NCI-H748 (cell line): Measurements from ENCODE around the gene FBXO33.
A peak's percentile ranks its signal among the peaks of the same experiment; 100 is the strongest.
"Not testable (repeated sequence)": the region's sequence is repeated elsewhere in the genome, so short reads cannot be mapped to it uniquely, and the experiment has no call there.

Source experiments
- DNase-seq: peaks from one replicate; lab custom pipeline; 2025; ENCODE audit not compliant: unreplicated experiment; lab: John Stamatoyannopoulos, UW

FBXO33 gene

GRCh38 chr14:39374851-39375250 lies 57.4 kb downstream of the FBXO33 start:
- no peak for DNase-seq

DNA sequence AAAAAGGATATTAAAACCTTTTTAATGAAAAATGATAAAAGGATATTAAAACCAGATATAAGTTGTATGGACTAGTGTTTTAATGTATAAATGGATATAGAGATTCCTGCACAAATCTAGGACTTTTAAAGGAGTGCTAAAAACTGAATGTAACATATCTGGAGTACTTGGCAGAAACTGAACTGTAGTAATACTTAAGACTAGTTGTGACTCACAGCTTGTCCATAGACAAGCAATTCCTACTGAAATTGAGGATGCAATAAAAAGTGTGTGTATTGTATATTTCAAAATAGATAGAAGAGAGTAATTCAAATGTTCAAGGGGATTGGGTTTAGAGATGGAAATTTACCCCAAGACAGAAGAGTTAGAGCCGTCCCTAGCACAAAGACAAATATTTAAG lies 59.6 kb downstream of the FBXO33 start:
- no peak for DNase-seq

DNA sequence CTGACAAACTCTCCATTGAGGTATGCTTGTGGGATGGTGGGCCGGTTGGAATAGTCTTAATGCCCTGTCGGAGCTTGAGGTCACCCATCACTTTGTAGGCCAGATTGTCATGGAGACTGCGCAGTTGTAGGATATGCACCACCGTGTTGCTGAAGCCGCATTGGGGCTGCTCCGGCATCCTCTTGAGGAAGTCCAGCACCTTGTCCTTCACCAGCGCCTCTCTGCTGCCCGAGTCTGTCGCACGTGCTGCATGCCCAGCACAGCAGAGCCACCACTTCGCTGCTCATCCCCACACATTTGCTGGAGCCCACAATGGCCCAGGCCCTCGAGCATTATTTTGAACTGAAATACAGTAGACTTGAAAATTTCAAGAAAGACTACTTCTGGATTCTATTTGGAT lies 61.8 kb downstream of the FBXO33 start:
- no peak for DNase-seq

DNA sequence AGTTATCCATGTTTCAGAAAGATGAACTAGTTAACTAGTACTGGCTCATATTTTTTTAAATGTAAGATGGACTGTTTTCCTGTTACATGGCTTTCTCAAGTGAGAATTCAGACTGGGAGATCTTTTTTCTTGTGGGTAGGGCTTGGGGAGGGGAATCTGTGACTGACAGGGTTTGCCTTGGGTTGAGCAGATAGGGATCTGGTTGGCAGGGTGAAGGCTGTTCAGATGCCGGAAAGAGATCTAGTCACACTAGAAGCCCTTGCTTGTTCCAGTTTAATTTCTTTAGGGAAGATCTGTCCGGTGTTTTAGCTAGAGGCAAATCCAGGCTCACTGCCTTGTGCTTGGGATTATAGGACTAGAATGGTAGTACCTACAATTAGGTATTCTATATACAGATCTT lies 63.2 kb downstream of the FBXO33 start:
- no peak for DNase-seq

GRCh38 chr14:39368261-39368959 lies 63.8 kb downstream of the FBXO33 start:
- DNase-seq: peak; percentile 90

DNA sequence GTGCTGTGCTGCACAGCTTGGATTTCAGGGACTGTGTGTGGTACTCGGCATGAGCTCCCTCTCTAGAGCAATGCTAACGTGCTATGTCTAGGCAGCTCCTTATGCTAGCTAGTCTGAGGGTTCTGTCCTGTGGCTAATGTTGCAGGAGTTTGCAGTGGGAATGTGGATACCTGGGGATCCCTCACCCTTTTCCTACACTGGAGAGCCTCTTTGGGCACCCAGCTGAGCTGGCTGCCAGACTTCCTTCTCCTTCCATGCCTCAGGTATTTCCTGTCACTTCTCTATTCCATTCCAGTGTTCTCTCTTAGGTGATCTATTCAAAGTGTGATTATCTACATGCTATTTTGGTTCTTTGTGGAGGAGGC lies 64.9 kb downstream of the FBXO33 start:
- no peak for DNase-seq

DNA sequence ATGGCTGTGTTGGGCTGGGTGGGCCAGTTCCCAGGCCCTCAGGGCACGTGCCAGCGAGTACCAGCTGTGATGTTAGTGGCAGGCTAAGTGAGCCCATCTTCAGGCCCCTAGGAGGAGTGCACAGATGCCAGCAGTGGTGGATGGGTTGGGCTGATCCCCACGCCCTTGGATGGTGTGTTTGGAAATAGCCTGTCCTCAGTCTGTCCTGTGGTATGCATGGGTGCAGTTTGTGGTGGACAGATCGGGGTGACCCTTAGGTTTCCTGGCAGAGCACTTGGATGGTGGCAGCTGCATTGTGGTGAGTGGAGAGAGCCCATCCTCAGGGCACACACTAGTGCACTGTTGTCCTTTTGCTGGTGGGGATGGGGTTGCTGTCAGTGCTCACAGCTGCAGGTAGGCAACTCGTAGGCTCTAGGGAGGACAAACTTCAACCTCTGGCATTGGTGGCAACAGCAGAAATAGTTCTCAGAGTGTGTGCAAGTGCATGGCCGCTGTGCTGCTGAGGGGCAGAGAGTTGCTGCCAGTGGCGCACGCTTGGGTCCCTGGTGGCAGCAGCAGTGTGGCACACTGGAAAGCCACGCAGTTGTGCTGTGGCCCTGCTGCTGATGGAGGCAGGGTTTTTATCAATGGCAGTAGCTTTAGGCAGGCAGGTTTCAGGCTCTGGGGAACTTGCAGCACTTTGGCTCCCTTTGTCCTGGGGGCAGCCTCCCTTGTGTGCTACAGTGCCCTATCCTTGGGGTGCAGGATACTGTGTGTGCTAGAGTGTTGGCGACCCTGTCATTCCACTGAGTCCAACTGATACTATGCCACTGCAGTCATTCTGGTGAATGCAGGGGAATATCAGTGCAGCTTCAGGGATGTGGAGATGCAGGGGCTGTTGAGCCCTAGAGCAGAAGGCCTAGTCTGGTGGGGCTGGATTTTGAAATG lies 65.5 kb downstream of the FBXO33 start:
- no peak for DNase-seq

DNA sequence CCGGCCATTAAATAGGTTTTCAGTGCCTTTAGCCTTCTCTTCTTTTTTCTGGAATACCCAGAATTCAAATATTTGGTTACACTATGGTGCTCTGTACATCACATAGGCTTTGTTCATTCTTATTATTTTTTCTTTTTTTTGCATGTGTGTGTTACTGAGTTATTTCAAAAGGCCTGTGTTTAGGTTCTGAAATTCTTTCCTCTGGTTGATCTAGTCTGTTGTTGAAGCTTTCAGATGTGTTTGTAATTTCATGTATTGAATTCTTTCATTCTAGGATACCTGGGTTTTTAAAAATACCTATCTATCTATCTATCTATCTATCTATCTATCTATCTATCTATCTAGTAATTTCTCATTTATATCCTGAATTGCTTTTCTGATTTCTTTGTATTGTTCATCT lies 66.9 kb downstream of the FBXO33 start:
- no peak for DNase-seq

DNA sequence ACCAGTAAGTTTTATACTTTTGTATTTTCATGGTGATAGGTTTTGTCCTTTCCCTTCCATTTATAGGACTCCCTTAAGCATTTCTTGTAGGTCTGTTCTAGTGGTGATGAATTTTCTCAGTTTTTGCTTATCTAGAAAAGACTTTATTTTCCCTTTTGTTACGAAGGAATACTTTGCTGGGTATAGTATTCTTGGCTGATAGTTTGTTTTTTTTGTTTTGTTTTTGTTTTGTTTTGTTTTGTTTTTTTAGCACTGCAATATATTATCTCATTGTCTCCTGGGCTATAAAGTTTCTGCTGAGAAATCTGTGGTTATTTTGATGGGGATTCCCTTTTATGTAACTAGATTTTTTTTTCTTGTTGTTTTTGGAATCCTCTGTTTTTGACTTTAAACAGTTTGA lies 67.7 kb downstream of the FBXO33 start:
- no peak for DNase-seq

DNA sequence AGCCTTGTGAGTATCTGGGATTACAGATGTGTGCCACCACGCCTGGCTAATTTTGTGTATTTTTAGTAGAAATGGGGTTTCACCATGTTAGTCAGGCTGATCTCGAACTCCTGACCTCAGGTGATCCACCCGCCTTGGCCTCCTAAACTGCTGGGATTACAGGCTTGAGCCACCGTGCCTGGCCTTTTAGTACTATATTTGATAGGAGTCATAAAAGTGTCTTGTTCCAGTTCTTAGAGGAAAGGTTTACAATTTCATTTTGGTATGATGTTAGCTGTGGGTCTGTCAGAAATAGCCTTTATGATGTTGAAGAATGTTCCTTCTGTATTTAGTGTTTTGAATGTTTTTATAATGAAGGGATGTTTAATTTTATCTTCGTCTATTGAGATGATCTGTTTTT lies 70.7 kb downstream of the FBXO33 start:
- DNase-seq: not testable (repeated sequence)

- no peak for DNase-seq
These were observed 71.9 kb downstream of the FBXO33 start for GRCh38 chr14:39360316-39360715.

- DNase-seq: not testable (repeated sequence)
These were observed 73.2 kb downstream of the FBXO33 start for GRCh38 chr14:39359069-39359468.

DNA sequence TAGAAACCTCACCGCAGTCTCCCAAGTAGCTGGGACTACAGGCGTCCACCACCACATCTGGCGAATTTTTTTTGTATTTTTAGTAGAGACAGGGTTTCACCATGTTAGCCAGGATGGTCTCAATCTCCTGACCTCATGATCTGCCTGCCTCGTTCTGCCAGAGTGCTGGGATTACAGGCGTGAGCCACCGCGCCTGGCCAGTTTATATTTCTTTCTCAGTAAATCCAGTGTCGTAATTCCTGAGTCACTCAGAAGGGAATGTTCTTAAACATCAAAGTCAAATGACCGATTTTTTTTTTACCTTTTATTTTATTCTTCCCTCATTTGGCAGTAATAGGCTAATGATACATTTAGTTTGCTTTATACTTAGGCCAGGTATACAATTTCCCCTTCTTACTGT lies 80.5 kb downstream of the FBXO33 start:
- no peak for DNase-seq

DNA sequence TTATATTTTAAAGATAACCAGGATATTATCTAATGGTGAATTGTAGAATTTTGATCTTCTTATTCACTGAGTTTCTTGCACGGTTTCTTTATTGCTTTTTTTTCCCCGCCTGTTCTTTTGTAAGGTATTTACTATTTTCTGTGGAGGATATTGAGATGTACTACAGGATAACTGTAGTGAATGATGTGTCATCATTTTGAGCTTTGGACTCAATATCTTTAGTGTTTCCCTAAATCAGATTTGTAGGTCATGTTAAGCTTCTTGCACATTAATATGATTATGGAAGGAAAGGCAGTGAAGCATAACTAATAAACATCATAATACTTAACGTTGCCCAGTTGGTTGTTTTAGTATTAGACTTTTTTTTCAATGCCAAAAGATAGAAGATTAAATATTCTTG lies 81.4 kb downstream of the FBXO33 start:
- no peak for DNase-seq
